LHCN-M2 (cell line): ENCODE data around the gene CEBPB. TPM values are rescaled to one million over a fixed set of nuclear protein-coding genes. Genes with fewer than 3 reads are reported as not detected.
"Not testable (repeated sequence)": the region's sequence is repeated elsewhere in the genome, so short reads cannot be mapped to it uniquely, and the experiment has no call there.

Experiments
- DNase-seq: peaks from one replicate; pipeline ENCODE4 v3.0.0-alpha.2; 2012; ENCODE audit warnings: low read depth
- total RNA-seq: library from RNA; depleted of rRNA; stranded (reverse); fragments of >200 nt; gene quantifications from 2 replicates; pipeline ENCODE4 v1.2.3, GENCODE V29; 2014

CEBPB gene
- total RNA-seq, 1 experiment from 2014 or later = 54.9 TPM

DNA sequence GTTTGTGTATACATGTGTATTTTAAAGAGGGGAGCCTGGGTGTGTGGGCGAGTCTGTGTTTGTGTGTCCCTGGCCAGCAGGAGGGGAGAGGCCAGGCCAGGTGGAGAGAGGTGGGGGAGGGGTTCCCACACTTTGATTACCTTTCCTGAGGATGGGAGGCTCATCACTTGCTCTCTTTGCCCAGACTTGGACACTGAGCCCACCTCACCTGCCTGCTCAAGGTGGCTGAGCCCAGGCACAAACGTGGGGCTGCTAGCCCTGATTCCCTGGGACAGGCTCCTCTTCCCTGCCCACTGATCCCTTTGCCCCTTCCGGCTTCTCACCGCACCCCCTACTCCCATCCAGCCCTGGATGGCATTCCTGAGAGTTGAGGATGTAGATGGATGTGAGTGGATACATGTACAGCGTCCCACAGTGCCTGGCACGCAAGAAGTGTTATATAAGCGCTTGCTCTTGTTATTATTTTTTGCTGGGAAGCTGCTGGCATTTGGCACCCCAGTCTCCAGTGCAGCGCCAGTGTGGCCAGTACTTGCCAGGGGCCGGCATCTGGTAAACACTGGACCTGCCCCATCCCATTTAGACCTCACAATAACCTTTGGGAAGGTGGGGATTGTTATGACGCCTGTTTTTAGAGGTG, 2.7 kb downstream of the CEBPB start:
- peak; percentile 62 for DNase-seq

- no peak for DNase-seq
These were observed 3.3 kb downstream of the CEBPB start for GRCh38 chr20:50193836-50194421.

- no peak for DNase-seq
These were observed 3.8 kb downstream of the CEBPB start for GRCh38 chr20:50194422-50194830.

GRCh38 chr20:50194831-50195523, 4.3 kb downstream of the CEBPB start:
- no peak for DNase-seq

DNA sequence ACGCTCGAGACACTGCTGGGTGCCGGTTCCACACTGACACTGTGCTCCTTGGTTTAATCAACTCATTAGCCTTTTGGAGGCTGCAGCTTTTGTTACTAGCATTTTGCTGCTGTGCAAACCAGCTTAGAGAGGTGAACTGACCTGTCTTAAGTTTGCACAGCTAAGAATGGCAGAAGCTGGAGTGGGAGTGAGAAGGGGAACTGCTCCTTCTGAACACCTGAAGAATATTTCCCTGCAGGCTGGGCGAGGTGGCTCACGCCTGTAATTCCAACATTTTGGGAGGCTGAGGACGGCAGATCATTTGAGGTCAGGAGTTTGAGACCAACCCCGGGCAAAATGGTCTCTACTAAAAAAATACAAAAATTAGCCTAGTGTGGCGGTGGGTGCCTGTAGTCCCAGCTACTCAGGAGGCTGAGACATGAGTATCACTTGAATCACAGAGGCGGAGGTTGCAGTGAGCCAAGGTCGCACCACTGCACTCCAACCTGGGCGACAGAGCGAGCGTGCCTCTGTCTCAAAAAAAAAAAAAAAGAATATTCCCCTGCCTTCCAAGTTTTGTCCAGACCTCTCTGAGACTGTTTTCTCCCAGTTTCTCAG, 5.0 kb downstream of the CEBPB start:
- DNase-seq = no peak

DNA sequence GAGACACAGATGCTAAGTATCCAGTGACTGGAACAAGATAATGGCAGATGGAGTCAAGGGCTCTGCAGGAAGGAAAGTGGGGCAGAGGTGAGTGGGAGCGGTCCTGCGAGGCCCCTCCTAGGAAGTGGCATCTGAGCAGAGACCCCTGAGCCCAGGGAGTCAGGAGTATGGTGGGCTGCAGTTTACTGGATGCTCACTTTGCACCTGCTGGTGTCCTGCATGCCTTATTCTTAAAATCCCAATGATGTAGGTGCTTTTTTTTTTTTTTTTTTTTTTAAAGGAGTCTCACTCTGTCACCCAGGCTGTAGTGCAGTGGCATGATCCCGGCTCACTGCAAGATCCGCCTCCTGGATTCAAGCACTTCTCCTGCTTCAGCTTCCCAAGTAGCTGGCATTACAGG, 5.6 kb downstream of the CEBPB start:
- DNase-seq = no peak

DNA sequence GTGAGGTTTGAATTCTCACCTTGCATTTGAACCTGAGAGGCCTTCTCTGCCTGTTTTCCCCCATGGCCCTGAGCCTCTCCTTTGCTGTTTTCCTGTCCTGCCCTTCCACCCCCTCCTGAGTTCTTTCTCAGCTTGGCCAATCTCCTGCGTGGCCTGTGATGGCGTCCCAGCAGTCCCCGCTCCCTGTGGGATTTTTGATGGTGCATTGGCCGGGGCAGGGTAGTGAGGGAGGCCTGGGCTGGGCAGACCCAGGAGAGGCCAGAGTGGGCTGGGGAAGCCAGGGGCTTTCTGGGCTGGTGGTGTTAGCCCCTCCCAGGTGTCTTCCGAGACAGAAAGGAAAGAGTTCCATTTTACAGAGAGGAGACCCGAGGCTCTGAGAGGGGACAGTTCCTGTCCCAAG, 6.3 kb downstream of the CEBPB start:
- DNase-seq = no peak

GRCh38 chr20:50197463-50198179, 7.0 kb downstream of the CEBPB start:
- DNase-seq = no peak

- DNase-seq = no peak
These were observed 7.6 kb downstream of the CEBPB start for GRCh38 chr20:50198180-50198666.

- no peak for DNase-seq
These were observed 8.1 kb downstream of the CEBPB start for GRCh38 chr20:50198716-50199115.

- DNase-seq = no peak
These were observed 9.1 kb downstream of the CEBPB start for GRCh38 chr20:50199703-50200102.

- DNase-seq = no peak
These were observed 10.0 kb downstream of the CEBPB start for GRCh38 chr20:50200482-50201104.

DNA sequence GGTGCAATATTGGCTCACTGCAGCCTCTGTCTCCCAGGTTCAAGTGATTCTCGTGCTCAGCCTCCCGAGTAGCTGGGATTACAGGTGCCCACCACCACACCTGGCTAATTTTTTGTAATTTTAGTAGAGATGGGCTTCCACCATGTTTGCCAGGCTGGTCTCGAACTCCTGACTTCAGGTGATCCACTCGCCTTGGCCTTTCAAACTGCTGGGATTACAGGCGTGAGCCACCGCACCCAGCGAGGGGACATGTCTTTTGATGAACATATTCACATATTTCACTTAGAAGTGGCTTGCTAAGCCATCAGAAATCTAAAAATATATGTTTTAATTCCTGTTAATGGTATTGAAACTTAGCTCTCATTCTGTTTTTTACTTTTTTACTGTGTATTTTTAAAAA, 11.1 kb downstream of the CEBPB start:
- not testable (repeated sequence) for DNase-seq

DNA sequence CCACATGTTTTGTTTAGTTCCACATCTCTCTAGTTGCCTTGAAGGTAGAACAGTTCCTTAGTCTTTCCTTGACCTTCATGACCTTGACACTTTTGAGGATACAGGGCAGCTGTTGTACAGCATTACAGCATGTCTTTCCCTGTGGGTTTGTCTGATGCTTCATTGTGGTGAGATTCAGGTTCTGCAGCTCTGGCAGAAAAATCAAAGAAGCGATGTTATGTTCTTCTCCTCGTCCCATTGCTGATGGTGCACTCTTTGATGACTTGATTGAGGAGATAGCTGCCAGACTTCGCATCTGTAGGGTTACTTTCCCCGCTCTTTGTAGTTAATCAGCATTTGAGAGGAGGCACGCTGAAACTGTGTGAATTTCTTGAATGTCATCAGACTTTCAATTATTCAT, 12.0 kb downstream of the CEBPB start:
- DNase-seq = peak; percentile 79

DNA sequence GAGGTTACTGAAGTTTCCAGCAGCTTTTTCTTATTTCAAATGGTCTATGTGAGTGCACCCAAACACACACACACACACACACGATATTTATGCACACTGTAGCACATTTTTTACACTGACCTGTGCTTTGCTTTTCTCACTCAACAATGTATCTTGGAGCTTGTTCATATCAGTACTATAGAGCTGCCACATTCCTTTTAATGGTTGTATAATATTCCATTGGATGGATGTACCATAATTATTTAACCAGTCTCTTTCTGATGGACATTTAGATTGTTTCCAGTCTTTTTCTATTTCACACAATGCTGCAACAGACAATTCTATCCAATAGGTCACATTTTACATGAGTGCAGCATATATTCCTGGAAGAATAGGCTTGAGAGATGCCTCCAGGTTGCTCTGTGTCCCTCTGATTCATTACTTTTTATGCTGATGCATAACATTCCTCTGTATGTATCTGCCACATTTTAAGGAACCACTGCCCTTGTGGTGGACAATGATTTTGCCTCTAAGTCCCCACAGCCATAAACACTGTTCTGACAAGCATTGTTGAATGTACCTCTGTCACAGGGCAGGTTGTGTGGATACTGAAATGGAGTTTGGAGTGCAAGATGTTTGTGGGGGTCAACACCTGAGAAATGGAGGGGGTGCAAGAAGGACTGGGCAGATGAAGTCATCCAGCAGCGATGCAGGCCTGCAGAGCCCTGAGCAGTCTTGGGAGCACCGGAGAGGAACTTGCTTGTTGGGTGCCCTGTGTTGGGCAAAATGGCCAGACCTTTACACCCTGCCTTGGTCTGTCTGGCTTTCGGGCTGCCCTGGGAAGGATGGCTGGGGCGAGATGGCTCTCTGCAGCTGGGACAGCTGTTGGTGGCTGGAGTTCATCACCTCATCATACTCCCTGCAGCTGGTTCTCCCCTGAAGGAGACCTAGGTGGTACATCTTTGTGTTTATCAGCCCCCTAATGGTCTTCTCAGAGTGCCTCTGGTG, 13.6 kb downstream of the CEBPB start:
- no peak for DNase-seq

GRCh38 chr20:50207026-50207425, 16.4 kb downstream of the CEBPB start:
- DNase-seq = no peak

DNA sequence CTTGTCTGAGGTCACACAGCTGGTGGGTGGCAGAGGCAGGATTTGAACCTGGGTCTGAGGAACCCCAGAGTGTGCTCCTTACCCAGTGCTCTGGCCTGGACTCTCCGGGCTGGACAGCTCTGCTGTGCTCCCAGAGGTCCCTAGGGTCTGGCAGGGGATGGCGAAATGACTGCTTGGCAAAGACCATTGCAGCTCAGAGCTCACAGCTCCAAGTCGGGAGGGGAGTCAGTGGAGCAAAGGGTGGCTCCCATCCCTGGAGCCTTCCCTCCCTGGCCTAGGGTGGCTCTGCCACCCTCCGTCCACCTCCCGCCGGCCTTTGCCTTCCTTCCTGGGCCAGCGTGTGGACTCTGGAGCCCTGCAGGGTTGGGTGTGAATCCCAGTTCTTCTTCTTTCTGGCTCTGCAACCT, 17.5 kb downstream of the CEBPB start:
- no peak for DNase-seq

- not testable (repeated sequence) for DNase-seq
These were observed 18.2 kb downstream of the CEBPB start for GRCh38 chr20:50208815-50209214.

GRCh38 chr20:50210066-50210619, 19.5 kb downstream of the CEBPB start:
- no peak for DNase-seq

- no peak for DNase-seq
These were observed 20.5 kb downstream of the CEBPB start for GRCh38 chr20:50211091-50211490.
